ENCODE data around the gene ZNF592.

GRCh38 chr15:84714821-84715220 lies 33.6 kb upstream of the ZNF592 start:
- TF ChIP-seq TAF1 (IDR thresholded peaks at IDR 0.05; ENCODE audit: low read depth) (no peak), CTCF (IDR thresholded peaks at IDR 0.05; ENCODE audit: poor library complexity, severe bottlenecking) (no peak), RAD21 (conservative IDR thresholded peaks at IDR 0.05) (no peak), EZH2 (IDR thresholded peaks at IDR 0.05; ENCODE audit: borderline replicate concordance, insufficient read depth, low read length, poor library complexity, severe bottlenecking) (no peak), POLR2AphosphoS5 (IDR thresholded peaks at IDR 0.05) (no peak), MXI1 (conservative IDR thresholded peaks at IDR 0.05; ENCODE audit: poor library complexity, severe bottlenecking) (no peak)
